Measurements from ENCODE around the gene ZFP36L2. TPM values are rescaled to one million over a fixed set of nuclear protein-coding genes. Genes with fewer than 3 reads are reported as not detected.

ZFP36L2 gene
- total and polyA plus RNA-seq, 2 experiments from 2014 or later = 37.9 to 38.4 TPM

- Histone ChIP-seq H3K27me3 (ENCODE audit: insufficient read depth) (no peaks in the 10 kb centered on the region), H3K4me1 (ENCODE audit: insufficient read depth) (peaks cover 50% of the 10 kb centered on the region), H3K4me3 (peak overlapping the region; percentile 97), H3K79me2 (replicated peaks; ENCODE audit: insufficient read depth) (peaks cover 44% of the 10 kb centered on the region), H3K36me3 (ENCODE audit: insufficient read depth) (peaks cover 15% of the 10 kb centered on the region; the same call in 1 of the 2 replicates), H3F3A (replicated peaks; ENCODE audit: low read depth) (peaks cover 35% of the 10 kb centered on the region), H3K27ac (ENCODE audit: low read depth) (peak overlapping the region; percentile 96), H2AFZ (no peak overlapping the region), H4K20me1 (replicated peaks; ENCODE audit: insufficient read depth) (peaks cover 8% of the 10 kb centered on the region), H3K9me2 (ENCODE audit: insufficient read depth) (no peaks in the 10 kb centered on the region), H3K4me2 (peak overlapping the region; percentile 79)
- H3K9me3 Mint-ChIP-seq = no peaks in the 10 kb centered on the region; the same call in 2 of the 3 replicates
- peak overlapping the region; percentile 77 for H3K4me3 Mint-ChIP-seq
- TF ChIP-seq POLR2AphosphoS5 (IDR thresholded peaks at IDR 0.05; ENCODE audit: low read depth) (peak; percentile 76), ZNF114 (CRISPR knock-in tag; IDR thresholded peaks at IDR 0.05) (no peak), CREB1 (CRISPR knock-in tag; IDR thresholded peaks at IDR 0.05; ENCODE audit: low read depth) (peak; percentile 77; the same call in 1 of the 2 replicates), STAT1 (IDR thresholded peaks at IDR 0.05; ENCODE audit: unreplicated experiment) (no peak)
- TF ChIP-seq, protein P1, sequence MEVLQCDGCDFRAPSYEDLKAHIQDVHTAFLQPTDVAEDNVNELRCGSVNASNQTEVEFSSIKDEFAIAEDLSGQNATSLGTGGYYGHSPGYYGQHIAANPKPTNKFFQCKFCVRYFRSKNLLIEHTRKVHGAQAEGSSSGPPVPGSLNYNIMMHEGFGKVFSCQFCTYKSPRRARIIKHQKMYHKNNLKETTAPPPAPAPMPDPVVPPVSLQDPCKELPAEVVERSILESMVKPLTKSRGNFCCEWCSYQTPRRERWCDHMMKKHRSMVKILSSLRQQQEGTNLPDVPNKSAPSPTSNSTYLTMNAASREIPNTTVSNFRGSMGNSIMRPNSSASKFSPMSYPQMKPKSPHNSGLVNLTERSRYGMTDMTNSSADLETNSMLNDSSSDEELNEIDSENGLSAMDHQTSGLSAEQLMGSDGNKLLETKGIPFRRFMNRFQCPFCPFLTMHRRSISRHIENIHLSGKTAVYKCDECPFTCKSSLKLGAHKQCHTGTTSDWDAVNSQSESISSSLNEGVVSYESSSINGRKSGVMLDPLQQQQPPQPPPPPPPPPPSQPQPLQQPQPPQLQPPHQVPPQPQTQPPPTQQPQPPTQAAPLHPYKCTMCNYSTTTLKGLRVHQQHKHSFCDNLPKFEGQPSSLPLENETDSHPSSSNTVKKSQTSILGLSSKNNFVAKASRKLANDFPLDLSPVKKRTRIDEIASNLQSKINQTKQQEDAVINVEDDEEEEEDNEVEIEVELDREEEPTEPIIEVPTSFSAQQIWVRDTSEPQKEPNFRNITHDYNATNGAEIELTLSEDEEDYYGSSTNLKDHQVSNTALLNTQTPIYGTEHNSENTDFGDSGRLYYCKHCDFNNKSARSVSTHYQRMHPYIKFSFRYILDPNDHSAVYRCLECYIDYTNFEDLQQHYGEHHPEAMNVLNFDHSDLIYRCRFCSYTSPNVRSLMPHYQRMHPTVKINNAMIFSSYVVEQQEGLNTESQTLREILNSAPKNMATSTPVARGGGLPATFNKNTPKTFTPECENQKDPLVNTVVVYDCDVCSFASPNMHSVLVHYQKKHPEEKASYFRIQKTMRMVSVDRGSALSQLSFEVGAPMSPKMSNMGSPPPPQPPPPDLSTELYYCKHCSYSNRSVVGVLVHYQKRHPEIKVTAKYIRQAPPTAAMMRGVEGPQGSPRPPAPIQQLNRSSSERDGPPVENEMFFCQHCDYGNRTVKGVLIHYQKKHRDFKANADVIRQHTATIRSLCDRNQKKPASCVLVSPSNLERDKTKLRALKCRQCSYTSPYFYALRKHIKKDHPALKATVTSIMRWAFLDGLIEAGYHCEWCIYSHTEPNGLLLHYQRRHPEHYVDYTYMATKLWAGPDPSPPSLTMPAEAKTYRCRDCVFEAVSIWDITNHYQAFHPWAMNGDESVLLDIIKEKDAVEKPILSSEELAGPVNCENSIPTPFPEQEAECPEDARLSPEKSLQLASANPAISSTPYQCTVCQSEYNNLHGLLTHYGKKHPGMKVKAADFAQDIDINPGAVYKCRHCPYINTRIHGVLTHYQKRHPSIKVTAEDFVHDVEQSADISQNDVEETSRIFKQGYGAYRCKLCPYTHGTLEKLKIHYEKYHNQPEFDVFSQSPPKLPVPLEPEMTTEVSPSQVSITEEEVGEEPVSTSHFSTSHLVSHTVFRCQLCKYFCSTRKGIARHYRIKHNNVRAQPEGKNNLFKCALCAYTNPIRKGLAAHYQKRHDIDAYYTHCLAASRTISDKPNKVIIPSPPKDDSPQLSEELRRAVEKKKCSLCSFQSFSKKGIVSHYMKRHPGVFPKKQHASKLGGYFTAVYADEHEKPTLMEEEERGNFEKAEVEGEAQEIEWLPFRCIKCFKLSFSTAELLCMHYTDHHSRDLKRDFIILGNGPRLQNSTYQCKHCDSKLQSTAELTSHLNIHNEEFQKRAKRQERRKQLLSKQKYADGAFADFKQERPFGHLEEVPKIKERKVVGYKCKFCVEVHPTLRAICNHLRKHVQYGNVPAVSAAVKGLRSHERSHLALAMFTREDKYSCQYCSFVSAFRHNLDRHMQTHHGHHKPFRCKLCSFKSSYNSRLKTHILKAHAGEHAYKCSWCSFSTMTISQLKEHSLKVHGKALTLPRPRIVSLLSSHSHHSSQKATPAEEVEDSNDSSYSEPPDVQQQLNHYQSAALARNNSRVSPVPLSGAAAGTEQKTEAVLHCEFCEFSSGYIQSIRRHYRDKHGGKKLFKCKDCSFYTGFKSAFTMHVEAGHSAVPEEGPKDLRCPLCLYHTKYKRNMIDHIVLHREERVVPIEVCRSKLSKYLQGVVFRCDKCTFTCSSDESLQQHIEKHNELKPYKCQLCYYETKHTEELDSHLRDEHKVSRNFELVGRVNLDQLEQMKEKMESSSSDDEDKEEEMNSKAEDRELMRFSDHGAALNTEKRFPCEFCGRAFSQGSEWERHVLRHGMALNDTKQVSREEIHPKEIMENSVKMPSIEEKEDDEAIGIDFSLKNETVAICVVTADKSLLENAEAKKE (CRISPR knock-in tag; IDR thresholded peaks at IDR 0.05) = no peak
- H3K36me3 Mint-ChIP-seq (ENCODE audit: low read depth) = peaks cover 35% of the 10 kb centered on the region
- H3K27me3 Mint-ChIP-seq (ENCODE audit: insufficient read depth, low read depth, poor library complexity) = peaks cover 23% of the 10 kb centered on the region
- H3K27ac Mint-ChIP-seq = peak overlapping the region; percentile 96
- H3K4me1 Mint-ChIP-seq = peaks cover 56% of the 10 kb centered on the region
- peak; percentile 94 for DNase-seq (ENCODE audit: low spot score)
- peak; percentile 11 for ATAC-seq
Observed at GRCh38 chr2:43221763-43222474, 4.5 kb downstream of the ZFP36L2 start.

Measured in GM23338 (cell line).